Adrenal gland (tissue), 12 donors: ENCODE measurements around the gene CEP85L. TPM values are rescaled to one million over a fixed set of nuclear protein-coding genes. Genes with fewer than 3 reads are reported as not detected.
"Not testable (repeated sequence)": the region's sequence is repeated elsewhere in the genome, so short reads cannot be mapped to it uniquely, and the experiment has no call there.

Experiments
- DNase-seq, 7 donors: peaks; one replicate each; pipeline ENCODE4 v3.0.0-alpha.2; 2019 to 2020
- H3K27ac ChIP-seq, 5 donors: fragments of 200-600 bp; sonication (generic) in 4 of 5; 1 replicate in 3 of 5; 2 replicates in 2 of 5; pipeline versions ENCODE4 v1.5.1 to v1.8.0; 2016 to 2020; ENCODE audit warnings: mild to moderate bottlenecking in 1 of 5
- H3K27me3 ChIP-seq: fragments of 200-600 bp; 2 replicates; pipeline ENCODE4 v1.8.0; 2021
- H3K36me3 ChIP-seq, 2 donors: fragments of 200-600 bp; replicated peaks in 1 of 2; 1 replicate in 1 of 2; 2 replicates in 1 of 2; pipeline versions ENCODE4 v1.5.1 to v1.8.0; 2018 to 2022
- H3K4me1 ChIP-seq, 2 donors: fragments of 200-600 bp; replicated peaks in 1 of 2; 1 replicate in 1 of 2; 2 replicates in 1 of 2; pipeline versions ENCODE4 v1.5.1 to v1.8.0; 2018 to 2021
- H3K4me3 ChIP-seq, 4 donors: fragments of 200-600 bp; sonication (generic) in 3 of 4; one replicate each; pipeline ENCODE4 v1.5.1; 2016 to 2018
- H3K9me3 ChIP-seq, 3 donors: fragments of 200-600 bp; sonication (generic) in 1 of 3; replicated peaks in 1 of 3; 1 replicate in 2 of 3; 2 replicates in 1 of 3; pipeline versions ENCODE4 v1.5.1 to v1.8.0; 2016 to 2021
- POLR2A ChIP-seq, 2 donors: fragments of 450-650 bp; IDR thresholded peaks; one replicate each; pipeline ENCODE4 v1.6.1; 2017; ENCODE audit warnings: antibody characterized with exemption in 2 of 2, mild to moderate bottlenecking in 2 of 2, moderate library complexity in 1 of 2
- WGBS, 4 donors: extraction: QIAGEN DNeasy Blood & Tissue Kit in 2 of 4; methylation state at CpG; one replicate each; pipeline versions ENCODE4 v1.1.5 to v1.1.7; 2013 to 2017; 5-methylcytosine and 5-hydroxymethylcytosine counted together
- intact Hi-C, 2 donors: fragments of 100-400 bp; cut with DNase I; formaldehyde crosslinking; loops; one replicate each; pipeline versions ENCODE4 v1.14.1 to v1.15.0; 2022 to 2023
- polyA plus RNA-seq, 3 donors: library from polyadenylated mRNA; stranded (reverse); fragments of 200-250 nt in 2 of 3; fragments of 350-450 nt in 1 of 3; fragmentation: Illumina TruSeq in 1 of 3; extraction: RNeasy Lipid Tissue Mini Kit (QIAGEN cat#74804) in 1 of 3; gene quantifications; one replicate each; pipeline ENCODE4 v1.2.3, GENCODE V29; 2013 to 2014
- total RNA-seq, 9 donors: library from RNA; depleted of rRNA in 4 of 9; stranded (reverse); fragments of >200 nt in 4 of 9; fragments of 120-200 nt in 1 of 9; fragmentation: NEBNext Ultra II Directional in 1 of 9; extraction: Animal tissue kit (Norgen Biotek cat#: 25700) in 1 of 9; gene quantifications; one replicate each; pipeline versions ENCODE4 v1.1.0 to v1.2.4, GENCODE V29; 2013 to 2023
- TF ChIP-seq, protein P1 (sequence below), 6 experiments: fragments of 450-650 bp in 4 of 6; fragments of 200-600 bp in 2 of 6; sonication (generic) in 1 of 6; IDR thresholded peaks; 1 replicate in 5 of 6; 2 replicates in 1 of 6; pipeline versions ENCODE4 v1.5.1 to v1.8.0; 2016 to 2021; ENCODE audit warnings: antibody characterized with exemption in 6 of 6, mild to moderate bottlenecking in 2 of 6, moderate library complexity in 1 of 6
- donor health status: healthy with polysubstance abuse.
- donor health status: Bipolar disorder and iron deficiency.
- donor health status: DM: yes; HTN: yes; CAD: no.
- donor health status: DM: no; HTN: no; CAD: no.
- donor health status: DM: no; HTN: no; CAD: no.
- donor health status: DM: yes; HTN: yes; CAD: no.

Gene CEP85L
- total and polyA plus RNA-seq, 12 donors = 2.3 to 74.3 (median 23.3) TPM

DNA sequence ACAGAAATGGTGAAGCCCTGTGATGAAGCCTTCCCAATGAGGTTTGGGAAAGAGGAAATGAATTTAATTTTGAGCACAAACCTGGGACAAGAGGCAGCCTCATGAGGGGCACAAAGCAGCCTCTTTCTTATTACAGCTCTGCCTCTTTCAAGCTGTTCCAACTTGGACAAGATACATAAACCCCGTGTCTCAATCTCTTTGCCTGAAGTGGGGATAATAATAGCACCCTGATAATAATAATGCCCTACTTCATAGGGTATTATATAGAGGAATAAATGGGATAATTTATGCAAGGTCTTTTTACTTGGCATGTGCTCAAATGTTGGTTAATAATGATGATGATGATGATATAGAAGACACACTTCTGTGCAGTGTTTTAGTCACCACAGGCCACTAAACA is 194.4 kb downstream of the CEP85L start:
- Histone ChIP-seq H3K4me3 (no peak overlapping the region), H3K4me1 (no peaks in the 10 kb centered on the region), H3K27ac (no peak overlapping the region), H3K9me3 (peaks cover 0 to 3% (median 0%) of the 10 kb centered on the region in 3 donors), H3K27me3 (no peaks in the 10 kb centered on the region), H3K36me3 (no peaks in the 10 kb centered on the region)
- DNase-seq = no peak
- WGBS, 4 donors = 81 to 86% (median 83%) methylated on average over 1 of the region's 1 CpG
- intact Hi-C loops = no loop called here
- TF ChIP-seq POLR2A (IDR thresholded peaks at IDR 0.05) = no peak
- TF ChIP-seq, protein P1, sequence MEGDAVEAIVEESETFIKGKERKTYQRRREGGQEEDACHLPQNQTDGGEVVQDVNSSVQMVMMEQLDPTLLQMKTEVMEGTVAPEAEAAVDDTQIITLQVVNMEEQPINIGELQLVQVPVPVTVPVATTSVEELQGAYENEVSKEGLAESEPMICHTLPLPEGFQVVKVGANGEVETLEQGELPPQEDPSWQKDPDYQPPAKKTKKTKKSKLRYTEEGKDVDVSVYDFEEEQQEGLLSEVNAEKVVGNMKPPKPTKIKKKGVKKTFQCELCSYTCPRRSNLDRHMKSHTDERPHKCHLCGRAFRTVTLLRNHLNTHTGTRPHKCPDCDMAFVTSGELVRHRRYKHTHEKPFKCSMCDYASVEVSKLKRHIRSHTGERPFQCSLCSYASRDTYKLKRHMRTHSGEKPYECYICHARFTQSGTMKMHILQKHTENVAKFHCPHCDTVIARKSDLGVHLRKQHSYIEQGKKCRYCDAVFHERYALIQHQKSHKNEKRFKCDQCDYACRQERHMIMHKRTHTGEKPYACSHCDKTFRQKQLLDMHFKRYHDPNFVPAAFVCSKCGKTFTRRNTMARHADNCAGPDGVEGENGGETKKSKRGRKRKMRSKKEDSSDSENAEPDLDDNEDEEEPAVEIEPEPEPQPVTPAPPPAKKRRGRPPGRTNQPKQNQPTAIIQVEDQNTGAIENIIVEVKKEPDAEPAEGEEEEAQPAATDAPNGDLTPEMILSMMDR (IDR thresholded peaks at IDR 0.05) = no peak

DNA sequence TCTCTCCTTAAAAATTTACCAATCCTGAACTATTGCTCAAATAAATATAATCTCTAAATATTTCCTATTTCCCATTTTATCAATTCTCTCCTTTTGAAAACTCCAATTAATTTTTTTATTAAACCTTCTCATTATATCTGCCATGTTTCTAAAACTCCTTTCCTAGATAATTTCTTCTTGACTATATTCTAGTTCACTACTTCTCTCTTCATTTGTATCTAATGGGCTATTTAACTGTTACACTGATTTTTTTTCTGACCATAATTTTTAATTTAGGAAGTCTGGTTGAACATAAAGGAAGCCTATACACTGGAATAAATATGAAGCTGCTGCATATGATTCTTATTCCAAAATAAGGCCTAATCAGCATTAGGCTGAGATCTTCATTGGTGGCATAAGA is 199.6 kb downstream of the CEP85L start:
- Histone ChIP-seq H3K9me3 (peaks cover 0 to 22% (median 4%) of the 10 kb centered on the region in 3 donors), H3K4me3 (no peak overlapping the region), H3K27ac (no peak overlapping the region), H3K27me3 (no peaks in the 10 kb centered on the region), H3K36me3 (no peaks in the 10 kb centered on the region), H3K4me1 (no peaks in the 10 kb centered on the region)
- intact Hi-C loops = no loop called here
- no peak for DNase-seq
- TF ChIP-seq, protein P1 (IDR thresholded peaks at IDR 0.05) = no peak
- TF ChIP-seq POLR2A (IDR thresholded peaks at IDR 0.05) = no peak

DNA sequence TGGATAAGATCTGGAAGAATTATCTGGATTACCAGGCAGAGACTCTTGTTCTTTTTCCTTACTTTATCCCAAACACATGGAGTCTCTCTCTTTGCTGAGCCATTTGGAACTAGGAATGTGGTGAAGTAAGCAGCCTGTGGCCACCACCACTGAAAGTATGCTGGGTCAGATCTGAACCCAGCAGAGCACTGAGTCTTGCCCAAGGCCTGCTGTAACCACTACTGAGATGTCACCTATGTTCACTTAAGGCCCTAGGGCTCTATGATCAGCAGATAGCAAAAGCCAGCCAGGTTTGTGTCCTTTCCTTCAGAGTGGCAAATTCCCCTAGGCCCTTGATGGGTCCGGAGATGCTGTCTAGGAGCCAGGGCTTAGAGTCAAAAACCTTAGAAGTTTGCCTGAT is 206.6 kb downstream of the CEP85L start:
- no peak overlapping the region for H3K27ac ChIP-seq
- no peaks in the 10 kb centered on the region for H3K27me3 ChIP-seq
- DNase-seq = no peak
- H3K9me3 ChIP-seq = peaks cover 4 to 13% (median 11%) of the 10 kb centered on the region in 3 donors
- no peaks in the 10 kb centered on the region for H3K4me1 ChIP-seq
- 92 to 100% (median 100%) methylated on average over 1 of the region's 1 CpG for WGBS, 4 donors
- TF ChIP-seq POLR2A (IDR thresholded peaks at IDR 0.05) = no peak
- TF ChIP-seq, protein P1 (IDR thresholded peaks at IDR 0.05) = no peak
- H3K36me3 ChIP-seq = no peaks in the 10 kb centered on the region
- intact Hi-C loops = no loop called here
- no peak overlapping the region for H3K4me3 ChIP-seq

DNA sequence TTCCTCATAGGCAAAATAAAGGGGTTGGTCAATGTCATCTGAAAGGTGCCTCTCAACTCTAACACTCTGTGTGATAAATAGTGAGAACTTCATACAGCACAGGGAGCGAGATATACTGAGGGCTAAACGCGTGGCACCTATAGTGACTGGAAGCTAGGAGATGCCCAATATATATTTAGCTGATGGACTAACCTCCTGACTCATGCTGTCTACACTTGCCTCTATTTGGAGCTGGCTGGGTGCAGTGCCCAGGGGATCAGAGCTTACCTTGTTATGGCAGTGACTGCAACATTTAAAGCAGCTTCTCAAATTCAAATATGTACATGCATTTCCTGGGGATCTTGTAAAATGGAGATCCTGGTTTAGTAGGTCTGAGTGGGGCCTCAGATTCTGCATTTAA is 214.9 kb downstream of the CEP85L start:
- H3K4me3 ChIP-seq = no peak overlapping the region
- no peaks in the 10 kb centered on the region for H3K27me3 ChIP-seq
- no peak overlapping the region for H3K27ac ChIP-seq
- WGBS, 4 donors = 62 to 95% (median 78%) methylated on average over 2 to 3 of the region's 3 CpGs
- no peaks in the 10 kb centered on the region for H3K4me1 ChIP-seq
- no peak for TF ChIP-seq POLR2A (IDR thresholded peaks at IDR 0.05)
- TF ChIP-seq, protein P1 (IDR thresholded peaks at IDR 0.05) = no peak
- DNase-seq = no peak
- H3K9me3 ChIP-seq = peaks cover 0 to 8% (median 4%) of the 10 kb centered on the region in 3 donors
- intact Hi-C loops = no loop called here
- no peaks in the 10 kb centered on the region for H3K36me3 ChIP-seq

DNA sequence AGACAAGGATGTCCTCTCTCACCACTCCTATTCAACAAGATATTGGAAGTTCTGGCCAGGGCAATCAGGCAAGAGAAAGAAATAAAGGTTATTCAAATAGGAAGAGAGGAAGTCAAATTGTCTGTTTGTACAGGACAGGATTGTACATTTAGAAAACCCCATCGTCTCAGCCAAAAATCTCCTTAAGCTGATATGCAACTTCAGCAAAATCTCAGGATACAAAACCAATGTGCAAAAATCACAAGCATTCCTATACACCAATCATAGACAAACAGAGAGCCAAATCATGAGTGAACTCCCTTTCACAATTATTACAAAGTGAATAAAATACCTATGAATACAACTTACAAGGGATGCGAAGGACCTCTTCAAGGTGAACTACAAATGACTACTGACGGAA is 217.2 kb downstream of the CEP85L start:
- intact Hi-C loops, H3K36me3 ChIP-seq, H3K9me3 ChIP-seq, H3K4me3 ChIP-seq, DNase-seq, H3K27ac ChIP-seq, H3K4me1 ChIP-seq, H3K27me3 ChIP-seq: not testable (repeated sequence)
- WGBS, 4 donors = 91 to 96% (median 95%) methylated on average over 3 of the region's 3 CpGs

DNA sequence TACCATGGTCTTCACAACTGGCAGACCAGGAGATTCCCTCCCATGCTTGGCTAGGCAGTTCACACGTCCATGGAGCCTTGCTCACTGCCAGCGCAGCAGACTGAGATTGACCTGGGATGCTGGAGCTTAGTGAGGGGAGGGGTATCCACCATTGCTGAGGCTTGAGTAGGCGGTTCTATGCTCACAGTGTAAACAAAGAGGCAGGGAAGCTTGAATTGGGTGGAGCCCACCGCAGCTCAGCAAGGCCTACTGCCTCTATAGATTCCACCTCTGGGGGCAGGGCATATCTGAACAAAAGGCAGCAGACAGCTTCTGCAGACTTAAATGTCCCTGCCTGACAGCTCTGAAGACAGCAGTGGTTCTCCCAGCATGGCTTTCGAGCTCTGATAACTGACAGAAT is 230.1 kb downstream of the CEP85L start:
- H3K27me3 ChIP-seq, DNase-seq, H3K9me3 ChIP-seq, H3K4me1 ChIP-seq, H3K4me3 ChIP-seq, H3K36me3 ChIP-seq, H3K27ac ChIP-seq, intact Hi-C loops: not testable (repeated sequence)
- WGBS, 4 donors = 71 to 87% (median 86%) methylated on average over 2 to 5 of the region's 5 CpGs
